ENCODE measurements around the gene RBM47. TPM values are rescaled to one million over a fixed set of nuclear protein-coding genes. Genes with fewer than 3 reads are reported as not detected.

RBM47 gene
- total and polyA plus RNA-seq, 2 donors (not counting 1 experiment from before 2014, with no cell fraction given) = 5.6 to 12.9 TPM

GRCh38 chr4:40473578-40474388 lies 155.9 kb downstream of the RBM47 start:
- Histone ChIP-seq H3K27ac (ENCODE audit: low read length in 2 of 2) (no peak overlapping the region), H3K4me3 (ENCODE audit: control extremely low read depth in 1 of 5, extremely low read depth in 1 of 5, insufficient read depth in 1 of 5, low read depth in 2 of 5, low read length in 4 of 5) (no peak overlapping the region), H3K79me2 (ENCODE audit: control insufficient read depth, insufficient read depth, low read length) (no peaks in the 10 kb centered on the region), H3K4me2 (replicated peaks; ENCODE audit: low read depth, low read length, poor library complexity, severe bottlenecking) (no peak overlapping the region), H3K9ac (ENCODE audit: low read length) (no peak overlapping the region), H4K20me1 (ENCODE audit: control insufficient read depth, insufficient read depth, low read length, poor library complexity, severe bottlenecking) (no peaks in the 10 kb centered on the region), H2AFZ (ENCODE audit: insufficient read depth, low read depth, low read length, poor library complexity, severe bottlenecking) (no peak overlapping the region), H3K27me3 (replicated peaks in 1 of 4; ENCODE audit: control extremely low read depth in 1 of 4, control insufficient read depth in 3 of 4, insufficient read depth in 4 of 4, low read length in 3 of 4) (no peaks in the 10 kb centered on the region), H3K36me3 (replicated peaks in 1 of 2; ENCODE audit: control extremely low read depth in 1 of 2, control insufficient read depth in 1 of 2, extremely low read depth in 1 of 2, insufficient read depth in 2 of 2, low read length in 1 of 2) (no peaks in the 10 kb centered on the region), H3K9me3 (ENCODE audit: control extremely low read depth in 1 of 3, control insufficient read depth in 2 of 3, insufficient read depth in 1 of 3, low read length in 2 of 3) (no peaks in the 10 kb centered on the region), H3K4me1 (ENCODE audit: control insufficient read depth in 2 of 2, insufficient read depth in 2 of 2, low read length in 2 of 2) (no peaks in the 10 kb centered on the region)
- DNase-seq = no peak
- intact Hi-C loops (cut with micrococcal nuclease) = no loop called here
- ChIA-PET POLR2A (no interaction called here), CTCF (interaction anchor here (0.8 kb wide), 1 partner anchor 654 kb away, joined by 3 read pairs; no protein-coding TSS in a partner anchor)
- ATAC-seq (ENCODE audit: low read depth) = no peak
- no peaks in the 10 kb centered on the region for H3K9me3 Mint-ChIP-seq (ENCODE audit: insufficient read depth)
- H3K27ac Mint-ChIP-seq = no peak overlapping the region
- no peaks in the 10 kb centered on the region for H3K4me1 Mint-ChIP-seq
- no peak overlapping the region for H3K4me3 Mint-ChIP-seq
- H3K27me3 Mint-ChIP-seq = no peaks in the 10 kb centered on the region
- TF ChIP-seq CTCF (IDR thresholded peaks at IDR 0.05) (no peak), EZH2 (IDR thresholded peaks at IDR 0.05; ENCODE audit: borderline replicate concordance, insufficient read depth, low read depth, low read length, poor library complexity, severe bottlenecking) (no peak)
- WGBS (ENCODE audit: insufficient coverage) = 96% methylated on average over 7 of the region's 9 CpGs

- H3K27me3 ChIP-seq (replicated peaks in 1 of 4; ENCODE audit: control extremely low read depth in 1 of 4, control insufficient read depth in 3 of 4, insufficient read depth in 4 of 4, low read length in 3 of 4) = no peaks in the 10 kb centered on the region
- no peak overlapping the region for H3K27ac ChIP-seq (ENCODE audit: low read length in 2 of 2)
- no peaks in the 10 kb centered on the region for H3K79me2 ChIP-seq (ENCODE audit: control insufficient read depth, insufficient read depth, low read length)
- POLR2A ChIA-PET = no interaction called here
- H3K4me2 ChIP-seq (replicated peaks; ENCODE audit: low read depth, low read length, poor library complexity, severe bottlenecking) = no peak overlapping the region
- Mint-ChIP-seq H3K4me3 (no peak overlapping the region), H3K4me1 (no peaks in the 10 kb centered on the region), H3K27ac (no peak overlapping the region), H3K27me3 (no peaks in the 10 kb centered on the region), H3K9me3 (ENCODE audit: insufficient read depth) (no peaks in the 10 kb centered on the region)
- H3K9ac ChIP-seq (ENCODE audit: low read length) = no peak overlapping the region
- no peaks in the 10 kb centered on the region for H4K20me1 ChIP-seq (ENCODE audit: control insufficient read depth, insufficient read depth, low read length, poor library complexity, severe bottlenecking)
- no peak for TF ChIP-seq CTCF (IDR thresholded peaks at IDR 0.05)
- TF ChIP-seq EZH2 (IDR thresholded peaks at IDR 0.05; ENCODE audit: borderline replicate concordance, insufficient read depth, low read depth, low read length, poor library complexity, severe bottlenecking) = no peak
- no peaks in the 10 kb centered on the region for H3K4me1 ChIP-seq (ENCODE audit: control insufficient read depth in 2 of 2, insufficient read depth in 2 of 2, low read length in 2 of 2)
- H3K36me3 ChIP-seq (replicated peaks in 1 of 2; ENCODE audit: control extremely low read depth in 1 of 2, control insufficient read depth in 1 of 2, extremely low read depth in 1 of 2, insufficient read depth in 2 of 2, low read length in 1 of 2) = no peaks in the 10 kb centered on the region
- no peaks in the 10 kb centered on the region for H3K9me3 ChIP-seq (ENCODE audit: control extremely low read depth in 1 of 3, control insufficient read depth in 2 of 3, insufficient read depth in 1 of 3, low read length in 2 of 3)
- no peak overlapping the region for H2AFZ ChIP-seq (ENCODE audit: insufficient read depth, low read depth, low read length, poor library complexity, severe bottlenecking)
- ATAC-seq (ENCODE audit: low read depth) (no peak), DNase-seq (no peak)
- intact Hi-C loops (cut with micrococcal nuclease) = no loop called here
- WGBS (ENCODE audit: insufficient coverage) = no CpG with 5 or more reads among the region's 3 CpGs
- CTCF ChIA-PET = no interaction called here
- H3K4me3 ChIP-seq (ENCODE audit: control extremely low read depth in 1 of 5, extremely low read depth in 1 of 5, insufficient read depth in 1 of 5, low read depth in 2 of 5, low read length in 4 of 5) = no peak overlapping the region
Measured at GRCh38 chr4:40471923-40472322, 157.7 kb downstream of the RBM47 start.

Data from B cell (primary cell).